GM18873 (cell line): ENCODE measurements around the gene NAA25.
"Not testable (repeated sequence)": the region's sequence is repeated elsewhere in the genome, so short reads cannot be mapped to it uniquely, and the experiment has no call there.

ENCODE experiments used
- ATAC-seq: cut with Tn5 transposase; IDR thresholded peaks from one replicate; pipeline ENCODE4 v1.9.1; 2021; ENCODE audit warnings: mild to moderate bottlenecking, moderate library complexity, moderate number of reproducible peaks; ENCODE audit not compliant: unreplicated experiment, low FRiP score

NAA25 gene

GRCh38 chr12:112066566-112066965 lies 42.0 kb downstream of the NAA25 start:
- ATAC-seq, result no peak

- ATAC-seq, result no peak
Observed at GRCh38 chr12:112063273-112063672, 45.3 kb downstream of the NAA25 start.

GRCh38 chr12:112061137-112061536 lies 47.4 kb downstream of the NAA25 start:
- no peak for ATAC-seq

- ATAC-seq, result no peak
Observed at GRCh38 chr12:112049351-112049750, 59.2 kb downstream of the NAA25 start.

- ATAC-seq, result no peak
Observed at GRCh38 chr12:112046003-112046402, 62.6 kb downstream of the NAA25 start.

GRCh38 chr12:112036614-112037013 lies 72.0 kb downstream of the NAA25 start:
- not testable (repeated sequence) for ATAC-seq

GRCh38 chr12:112035219-112035785 lies 73.3 kb downstream of the NAA25 start:
- ATAC-seq, result no peak

GRCh38 chr12:112032292-112032691 lies 76.3 kb downstream of the NAA25 start:
- no peak for ATAC-seq

GRCh38 chr12:112031472-112031871 lies 77.1 kb downstream of the NAA25 start:
- ATAC-seq, result no peak

GRCh38 chr12:112029301-112029700 lies 79.3 kb downstream of the NAA25 start:
- ATAC-seq, result no peak

- no peak for ATAC-seq
Observed at GRCh38 chr12:112025808-112026375, 82.7 kb downstream of the NAA25 start.

- ATAC-seq, result no peak
Observed at GRCh38 chr12:112023759-112024396, 84.7 kb downstream of the NAA25 start.

GRCh38 chr12:112022241-112023016 lies 86.2 kb downstream of the NAA25 start:
- no peak for ATAC-seq

GRCh38 chr12:112020947-112021457 lies 87.6 kb downstream of the NAA25 start:
- ATAC-seq, result no peak

GRCh38 chr12:112018571-112019237 lies 89.9 kb downstream of the NAA25 start:
- ATAC-seq, result no peak

- no peak for ATAC-seq
Observed at GRCh38 chr12:112017041-112017440, 91.5 kb downstream of the NAA25 start.

- ATAC-seq, result no peak
Observed at GRCh38 chr12:112015938-112016337, 92.6 kb downstream of the NAA25 start.

- ATAC-seq, result no peak
Observed at GRCh38 chr12:112013601-112014402, 94.8 kb downstream of the NAA25 start.

- peak; percentile 70 for ATAC-seq
Observed at GRCh38 chr12:112012775-112013600, 95.6 kb downstream of the NAA25 start, which contains the start of the genes ERP29 and TMEM116. Gene ERP29, plus strand, starts transcription at chr12:112013426. Its CDS starts 40 bp downstream, at chr12:112013466. Gene TMEM116, minus strand, starts transcription at chr12:112013165. Its CDS starts 7,895 bp downstream, at chr12:112005270.
